GM18873 (cell line): ENCODE data around the gene TM7SF3.
"Not testable (repeated sequence)": the region's sequence is repeated elsewhere in the genome, so short reads cannot be mapped to it uniquely, and the experiment has no call there.

Experiments
- ATAC-seq: cut with Tn5 transposase; IDR thresholded peaks from one replicate; pipeline ENCODE4 v1.9.1; 2021; ENCODE audit warnings: mild to moderate bottlenecking, moderate library complexity, moderate number of reproducible peaks; ENCODE audit not compliant: unreplicated experiment, low FRiP score

The TM7SF3 gene

GRCh38 chr12:26982866-26983265, 31.3 kb downstream of the TM7SF3 start:
- ATAC-seq: no peak

DNA sequence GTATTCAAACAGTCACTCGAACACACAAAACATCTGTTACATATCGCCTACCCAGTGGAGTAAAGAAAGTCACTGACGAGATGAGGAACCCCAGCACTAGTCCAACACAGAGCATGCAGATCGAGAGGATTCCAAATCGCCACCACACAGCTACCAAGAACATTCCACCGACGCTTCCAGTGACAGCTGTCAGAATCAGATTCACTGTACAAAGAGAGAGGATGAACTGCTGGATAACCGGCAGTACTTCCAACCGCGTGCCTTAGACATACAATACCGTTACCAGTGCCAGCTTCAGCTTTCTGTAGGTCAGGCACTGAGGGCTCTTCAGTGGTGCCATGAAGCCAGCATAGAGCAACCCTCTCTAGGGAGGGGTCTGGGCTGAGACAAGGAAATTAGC, 34.5 kb downstream of the TM7SF3 start:
- no peak for ATAC-seq

- no peak for ATAC-seq
Observed at GRCh38 chr12:26978801-26979200, 35.4 kb downstream of the TM7SF3 start.

- ATAC-seq: no peak
Observed at GRCh38 chr12:26976687-26977086, 37.5 kb downstream of the TM7SF3 start.

DNA sequence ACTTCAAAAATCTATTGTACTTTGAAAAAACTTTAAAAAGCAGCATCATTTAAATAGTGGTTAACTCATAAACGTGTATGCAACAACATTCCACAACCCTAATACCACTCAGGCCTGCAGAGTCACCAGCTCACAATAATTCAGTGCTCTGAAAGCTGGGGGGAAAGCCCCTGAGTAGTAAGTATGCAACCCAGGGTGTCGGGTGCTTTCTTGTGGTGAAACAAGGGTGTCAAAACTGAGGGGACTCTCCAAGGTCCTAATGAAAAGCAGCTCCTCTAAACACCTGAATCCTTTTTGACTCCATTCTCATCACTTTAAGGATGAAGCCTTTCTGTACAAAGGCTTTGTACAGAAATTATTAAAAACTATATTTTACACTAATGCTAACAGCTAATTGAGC, 42.2 kb downstream of the TM7SF3 start:
- peak; percentile 96 for ATAC-seq

DNA sequence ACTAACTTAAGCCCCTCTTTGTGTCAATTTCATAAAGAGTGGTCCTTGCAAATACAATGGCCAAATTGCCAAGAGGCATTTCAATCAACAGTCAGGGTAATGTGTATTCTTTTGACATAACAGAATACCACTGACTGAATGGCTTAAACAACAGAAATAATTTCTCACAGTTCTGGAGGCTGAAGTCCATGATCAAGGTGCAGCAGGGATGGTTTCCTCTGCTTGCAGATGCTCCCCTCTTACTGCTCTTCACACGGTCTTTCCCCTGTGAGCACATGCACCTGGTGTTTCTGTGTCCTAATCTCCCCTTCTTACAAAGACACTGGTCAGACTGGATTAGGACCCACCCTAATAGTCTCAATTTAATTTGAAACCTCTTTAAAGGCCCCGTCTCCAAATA, 44.0 kb downstream of the TM7SF3 start:
- ATAC-seq: no peak

DNA sequence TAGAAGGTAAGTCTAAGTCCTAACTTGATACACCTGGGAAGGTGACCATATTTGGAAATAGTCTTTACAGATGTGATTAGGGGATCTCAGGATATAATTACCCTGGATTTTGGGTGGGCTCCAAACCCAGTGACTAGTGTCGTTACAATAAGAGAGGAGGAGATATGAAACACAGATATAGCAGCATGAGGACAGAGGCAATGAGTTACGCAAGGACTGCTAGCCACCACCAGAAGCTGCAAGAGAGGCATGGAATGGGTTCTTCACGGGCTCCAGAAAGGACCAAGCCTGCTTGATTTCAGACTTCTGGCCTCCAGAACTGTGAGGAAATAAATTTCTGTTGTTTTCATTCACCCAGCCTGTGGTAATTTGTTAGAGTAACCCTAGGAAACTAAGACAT, 47.3 kb downstream of the TM7SF3 start:
- no peak for ATAC-seq

- ATAC-seq: no peak
Observed at GRCh38 chr12:26963413-26963812, 50.8 kb downstream of the TM7SF3 start.

- ATAC-seq: no peak
Observed at GRCh38 chr12:26961803-26962202, 52.4 kb downstream of the TM7SF3 start.

GRCh38 chr12:26961391-26961790, 52.8 kb downstream of the TM7SF3 start:
- not testable (repeated sequence) for ATAC-seq

DNA sequence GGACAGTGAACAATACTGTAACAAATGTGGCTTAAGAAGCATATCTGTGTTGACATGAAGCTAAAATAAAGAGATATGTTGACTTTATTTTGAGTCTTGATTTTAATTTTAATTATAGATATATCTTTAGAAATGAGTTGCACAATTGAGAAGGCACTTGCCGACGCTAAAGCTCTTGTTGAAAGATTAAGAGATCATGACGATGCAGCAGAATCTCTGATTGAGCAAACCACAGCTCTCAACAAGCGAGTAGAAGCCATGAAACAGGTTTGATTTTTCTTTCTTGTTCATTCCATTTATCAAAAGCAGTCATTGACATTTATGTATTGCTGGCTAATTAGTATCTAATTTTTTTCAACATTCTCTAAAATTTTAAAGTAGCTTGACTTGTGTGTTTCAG, 60.2 kb downstream of the TM7SF3 start:
- ATAC-seq: no peak

DNA sequence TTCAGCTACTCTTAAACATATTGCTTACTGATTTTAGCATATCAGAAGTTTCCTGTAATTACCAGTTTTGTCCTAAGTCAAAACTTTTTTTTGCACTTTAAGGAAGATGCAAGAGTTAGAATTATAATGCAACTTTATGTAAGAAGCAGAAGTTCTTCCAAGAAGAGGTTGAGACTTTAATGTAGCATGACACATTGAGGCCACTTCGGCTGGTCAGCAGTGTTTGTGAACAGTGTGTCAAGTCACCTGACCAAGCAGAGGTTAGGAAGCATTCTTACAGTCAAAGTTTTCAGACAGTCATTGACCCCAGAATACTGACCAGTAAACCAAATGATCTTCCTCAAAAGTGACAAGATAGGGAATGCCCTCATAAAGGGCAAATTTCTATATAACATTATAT, 60.7 kb downstream of the TM7SF3 start:
- no peak for ATAC-seq

GRCh38 chr12:26948309-26948708, 65.9 kb downstream of the TM7SF3 start:
- no peak for ATAC-seq

DNA sequence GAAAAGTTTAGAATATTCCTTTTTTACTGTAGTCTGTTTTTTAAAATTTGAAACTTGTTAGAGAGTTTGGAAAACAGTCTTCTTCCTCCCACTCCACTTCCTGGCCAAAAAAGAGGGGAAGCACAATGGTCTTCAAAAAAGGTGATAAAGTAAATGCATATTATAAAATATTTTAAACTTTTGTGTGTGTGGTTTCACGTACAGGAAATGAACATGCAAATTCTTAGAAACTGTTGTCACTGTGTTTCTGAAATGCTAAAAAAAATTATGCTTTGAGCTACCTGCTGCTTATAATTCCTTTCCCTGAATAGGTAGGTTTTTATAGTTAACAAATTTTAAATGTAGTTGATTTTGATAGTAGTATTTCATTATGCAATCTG, 73.0 kb downstream of the TM7SF3 start:
- ATAC-seq: no peak

- ATAC-seq: no peak
Observed at GRCh38 chr12:26940516-26941214, 73.5 kb downstream of the TM7SF3 start.

DNA sequence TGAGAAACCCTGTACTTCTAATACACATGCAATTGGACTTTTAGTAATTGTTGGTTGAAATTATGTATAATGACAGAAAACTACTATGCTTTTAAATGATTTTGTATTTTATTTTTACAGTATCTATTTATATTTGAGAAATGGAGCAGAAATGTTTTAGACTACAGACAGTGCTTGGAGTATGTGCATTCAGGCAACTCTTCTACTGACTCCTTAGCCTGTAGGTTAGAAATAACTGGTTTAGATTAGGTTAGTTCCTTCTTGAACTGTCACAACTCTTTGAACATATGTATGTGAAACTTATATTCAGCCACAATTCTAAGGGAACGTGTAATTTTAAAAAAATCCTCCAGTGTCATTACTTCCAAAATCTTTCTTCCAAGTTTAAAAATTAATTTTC, 74.2 kb downstream of the TM7SF3 start:
- ATAC-seq: no peak

- ATAC-seq: no peak
Observed at GRCh38 chr12:26939192-26939832, 74.9 kb downstream of the TM7SF3 start.

- ATAC-seq: no peak
Observed at GRCh38 chr12:26938701-26939062, 75.5 kb downstream of the TM7SF3 start.

DNA sequence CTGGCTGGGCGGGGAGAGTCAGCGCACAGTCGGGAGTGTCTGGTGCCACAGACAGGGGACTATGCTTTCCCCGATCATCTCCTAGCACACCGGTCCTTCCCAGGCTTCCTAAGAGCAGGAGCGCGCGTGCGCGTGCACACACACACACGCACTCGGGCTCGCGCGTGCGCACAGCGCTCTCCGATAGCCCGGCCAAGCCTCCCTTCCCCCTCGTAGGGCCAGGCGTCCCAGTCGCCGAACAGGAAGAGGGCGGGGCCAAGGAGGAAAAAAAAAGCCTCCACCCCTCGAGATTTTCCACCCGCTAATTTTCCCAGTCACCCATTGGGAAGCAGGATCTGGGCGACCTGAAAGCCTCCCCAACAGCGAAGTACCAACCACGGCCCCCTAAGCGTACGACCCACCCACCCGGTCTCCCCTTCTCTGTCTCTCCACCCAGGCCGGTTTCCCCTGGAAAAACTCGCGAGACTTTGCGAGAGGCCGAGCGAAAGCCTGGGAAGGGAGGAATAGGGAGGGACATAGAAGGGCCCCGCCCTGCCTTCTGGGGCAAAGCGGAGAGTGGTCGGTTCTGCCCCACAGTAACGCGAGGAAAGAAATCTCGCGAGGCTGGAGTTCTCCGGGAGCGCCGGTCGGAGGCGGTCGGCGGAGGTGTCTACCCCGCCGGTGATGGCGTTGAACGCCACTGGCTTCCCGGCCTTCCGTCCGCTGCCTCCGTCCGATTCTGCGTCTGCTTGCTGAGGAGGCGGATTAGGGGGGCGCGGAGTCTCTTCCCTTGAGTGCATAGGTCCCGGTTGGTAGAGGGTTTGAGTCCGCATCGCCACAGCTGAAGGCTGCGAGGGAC, 76.1 kb downstream of the TM7SF3 start, which contains the start of the genes FGFR1OP2 and INTS13:
TSS of gene FGFR1OP2 (plus strand) at position 608 of the 838 bp plus-strand sequence. CDS start 15,689 bp downstream, outside the sequence.
TSS of gene INTS13 (minus strand) at position 119 of the 838 bp plus-strand sequence. CDS start 1,178 bp downstream, outside the sequence.
- peak; percentile 73 for ATAC-seq

DNA sequence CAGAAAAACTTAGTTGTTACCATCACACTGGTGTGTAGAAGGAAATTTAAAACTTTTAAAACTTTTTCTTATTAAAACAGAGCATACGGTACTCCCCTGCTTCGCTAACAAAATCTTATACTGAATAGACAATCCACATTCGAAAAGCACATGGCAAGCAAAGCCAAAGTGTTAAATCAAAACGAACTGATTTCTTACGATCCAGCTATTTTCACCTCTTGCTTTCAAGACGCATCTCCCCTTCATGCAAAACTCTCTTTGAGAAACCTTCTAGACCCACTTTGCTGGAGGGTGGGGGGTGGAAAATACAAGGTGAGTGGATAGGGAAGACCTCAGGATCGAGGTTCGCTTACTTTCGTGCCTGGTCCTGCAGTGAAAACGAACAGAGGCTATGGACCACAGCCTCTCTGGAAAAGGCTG, 76.7 kb downstream of the TM7SF3 start:
- no peak for ATAC-seq
